MM.1S (cell line): ENCODE results near the gene CEP104.

Experiments
- DNase-seq: peaks from one replicate; pipeline ENCODE4 v3.0.0-alpha.2; 2015
- H2AFZ ChIP-seq: fragments of 300-600 bp; sonication (generic); 2 replicates; pipeline ENCODE4 v1.6.0; 2016; ENCODE audit warnings: antibody characterized with exemption, low read length
- H3F3A ChIP-seq: fragments of 300-600 bp; sonication (generic); 2 replicates; pipeline ENCODE4 v1.6.1; 2016; ENCODE audit warnings: mild to moderate bottlenecking, antibody characterized with exemption, low read length, moderate library complexity, mixed read lengths; ENCODE audit not compliant: insufficient read depth
- H3K27ac ChIP-seq: fragments of 300-600 bp; sonication (generic); 2 replicates; pipeline ENCODE4 v1.5.1; 2016; ENCODE audit warnings: mild to moderate bottlenecking, low read length
- H3K27me3 ChIP-seq: fragments of 300-600 bp; sonication (generic); replicated peaks from 2 replicates; pipeline ENCODE4 v1.6.0; 2016; ENCODE audit warnings: low read length; ENCODE audit not compliant: insufficient read depth
- H3K36me3 ChIP-seq: fragments of 300-600 bp; sonication (generic); replicated peaks from 2 replicates; pipeline ENCODE4 v1.6.1; 2016; ENCODE audit warnings: mild to moderate bottlenecking, low read length, mixed read lengths; ENCODE audit not compliant: insufficient read depth
- H3K4me1 ChIP-seq: fragments of 300-600 bp; sonication (generic); 2 replicates; pipeline ENCODE4 v1.6.1; 2016; ENCODE audit warnings: low read length, mixed read lengths
- H3K4me2 ChIP-seq: fragments of 300-600 bp; sonication (generic); 2 replicates; pipeline ENCODE4 v1.6.0; 2016; ENCODE audit warnings: low read depth, low read length
- H3K4me3 ChIP-seq: fragments of 300-600 bp; sonication (generic); 2 replicates; pipeline ENCODE4 v1.5.1; 2016; ENCODE audit warnings: low read length, mixed read lengths
- H3K79me2 ChIP-seq: fragments of 300-600 bp; sonication (generic); 2 replicates; pipeline ENCODE4 v1.6.1; 2016; ENCODE audit warnings: mixed run types, low read length, mixed read lengths
- H3K9ac ChIP-seq: fragments of 300-600 bp; sonication (generic); 2 replicates; pipeline ENCODE4 v1.6.1; 2016; ENCODE audit warnings: low read length, mixed read lengths
- H3K9me2 ChIP-seq: fragments of 300-600 bp; sonication (generic); replicated peaks from 2 replicates; pipeline ENCODE4 v1.6.1; 2016; ENCODE audit warnings: mild to moderate bottlenecking, low read length, mixed read lengths; ENCODE audit not compliant: insufficient read depth
- H3K9me3 ChIP-seq: fragments of 300-600 bp; sonication (generic); replicated peaks from 2 replicates; pipeline ENCODE4 v1.6.1; 2016; ENCODE audit warnings: mild to moderate bottlenecking, low read length, mixed read lengths; ENCODE audit not compliant: insufficient read depth
- H4K20me1 ChIP-seq: fragments of 300-600 bp; sonication (generic); 2 replicates; pipeline ENCODE4 v1.6.1; 2016; ENCODE audit warnings: mild to moderate bottlenecking, low read length, moderate library complexity, mixed read lengths; ENCODE audit not compliant: insufficient read depth
- EZH2 ChIP-seq: fragments of 300-600 bp; sonication (generic); optimal IDR thresholded peaks from 2 replicates; pipeline ENCODE3; 2017; ENCODE audit warnings: low read depth, mild to moderate bottlenecking, antibody characterized with exemption, low read length, mixed read lengths
- EZH2phosphoT487 ChIP-seq: fragments of 300-600 bp; sonication (generic); IDR thresholded peaks from 2 replicates; pipeline ENCODE4 v1.6.1; 2018; ENCODE audit warnings: antibody characterized with exemption, low read length
- TF ChIP-seq, protein P1 (sequence below): fragments of 300-600 bp; sonication (generic); IDR thresholded peaks from 2 replicates; pipeline ENCODE4 v1.5.1; 2016; ENCODE audit warnings: antibody characterized with exemption, low read length, mixed read lengths

Gene CEP104

DNA sequence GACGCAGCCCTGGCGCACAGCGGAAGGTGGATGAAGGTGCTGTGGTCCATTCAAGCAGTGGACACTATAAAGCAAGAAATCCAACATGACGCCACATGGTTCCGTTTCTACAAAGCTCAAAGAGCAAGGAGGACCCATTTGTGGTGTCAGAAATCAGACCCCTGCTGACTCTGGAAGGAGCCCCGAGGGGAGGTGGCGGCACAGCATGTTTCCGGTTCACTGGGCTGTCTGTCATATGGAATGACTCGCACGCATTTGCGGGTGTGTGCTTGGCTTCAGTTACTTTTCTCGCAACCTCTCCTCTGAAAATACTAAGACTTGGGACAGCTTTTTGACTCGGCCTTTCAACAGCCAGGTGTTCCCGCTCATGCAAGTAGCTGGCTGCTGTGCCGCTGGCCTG lies 31.7 kb downstream of the CEP104 start:
- Histone ChIP-seq H3K4me1 (no peaks in the 10 kb centered on the region), H3K36me3 (0 out of 2 replicates have a peak, but pooled peaks cover 4% of the 10 kb centered on the region), H2AFZ (no peak overlapping the region), H3K27me3 (no peaks in the 10 kb centered on the region), H3F3A (no peaks in the 10 kb centered on the region), H3K4me3 (no peak overlapping the region), H4K20me1 (no peaks in the 10 kb centered on the region), H3K9me2 (no peaks in the 10 kb centered on the region), H3K9me3 (no peaks in the 10 kb centered on the region), H3K4me2 (no peak overlapping the region), H3K79me2 (no peaks in the 10 kb centered on the region), H3K27ac (no peak overlapping the region), H3K9ac (no peak overlapping the region)
- DNase-seq, result no peak
- TF ChIP-seq EZH2phosphoT487 (no peak), EZH2 (no peak)
- TF ChIP-seq, protein P1, sequence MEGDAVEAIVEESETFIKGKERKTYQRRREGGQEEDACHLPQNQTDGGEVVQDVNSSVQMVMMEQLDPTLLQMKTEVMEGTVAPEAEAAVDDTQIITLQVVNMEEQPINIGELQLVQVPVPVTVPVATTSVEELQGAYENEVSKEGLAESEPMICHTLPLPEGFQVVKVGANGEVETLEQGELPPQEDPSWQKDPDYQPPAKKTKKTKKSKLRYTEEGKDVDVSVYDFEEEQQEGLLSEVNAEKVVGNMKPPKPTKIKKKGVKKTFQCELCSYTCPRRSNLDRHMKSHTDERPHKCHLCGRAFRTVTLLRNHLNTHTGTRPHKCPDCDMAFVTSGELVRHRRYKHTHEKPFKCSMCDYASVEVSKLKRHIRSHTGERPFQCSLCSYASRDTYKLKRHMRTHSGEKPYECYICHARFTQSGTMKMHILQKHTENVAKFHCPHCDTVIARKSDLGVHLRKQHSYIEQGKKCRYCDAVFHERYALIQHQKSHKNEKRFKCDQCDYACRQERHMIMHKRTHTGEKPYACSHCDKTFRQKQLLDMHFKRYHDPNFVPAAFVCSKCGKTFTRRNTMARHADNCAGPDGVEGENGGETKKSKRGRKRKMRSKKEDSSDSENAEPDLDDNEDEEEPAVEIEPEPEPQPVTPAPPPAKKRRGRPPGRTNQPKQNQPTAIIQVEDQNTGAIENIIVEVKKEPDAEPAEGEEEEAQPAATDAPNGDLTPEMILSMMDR, result no peak

DNA sequence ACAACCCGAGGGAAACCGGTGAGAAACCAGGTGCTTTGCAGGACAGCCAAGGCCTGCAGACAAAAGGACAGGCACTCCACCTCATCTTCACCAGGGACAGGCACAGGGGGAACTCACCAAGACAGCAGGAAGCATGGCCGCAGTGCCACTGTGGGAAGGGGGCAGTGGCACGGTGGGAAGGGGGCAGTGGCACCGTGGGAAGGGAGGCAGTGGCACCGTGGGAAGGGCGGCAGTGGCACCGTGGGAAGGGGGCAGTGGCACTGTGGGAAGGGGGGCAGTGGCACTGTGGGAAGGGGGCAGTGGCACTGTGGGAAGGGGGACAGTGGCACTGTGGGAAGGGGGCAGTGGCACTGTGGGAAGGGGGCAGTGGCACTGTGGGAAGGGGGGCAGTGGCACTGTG lies 32.4 kb downstream of the CEP104 start:
- H3K4me1 ChIP-seq, result no peaks in the 10 kb centered on the region
- no peak overlapping the region for H3K9ac ChIP-seq
- no peaks in the 10 kb centered on the region for H3K9me3 ChIP-seq
- H3K27ac ChIP-seq, result no peak overlapping the region
- 0 out of 2 replicates have a peak, but pooled peaks cover under 1% of the 10 kb centered on the region for H3K36me3 ChIP-seq
- no peak overlapping the region for H3K4me2 ChIP-seq
- H3F3A ChIP-seq, result no peaks in the 10 kb centered on the region
- no peak for DNase-seq
- no peaks in the 10 kb centered on the region for H3K79me2 ChIP-seq
- no peak overlapping the region for H2AFZ ChIP-seq
- no peak overlapping the region for H3K4me3 ChIP-seq
- TF ChIP-seq EZH2 (no peak), EZH2phosphoT487 (no peak)
- TF ChIP-seq, protein P1, result no peak
- H3K27me3 ChIP-seq, result no peaks in the 10 kb centered on the region
- no peaks in the 10 kb centered on the region for H4K20me1 ChIP-seq
- H3K9me2 ChIP-seq, result no peaks in the 10 kb centered on the region

- Histone ChIP-seq H3K79me2 (no peaks in the 10 kb centered on the region), H3K27ac (no peak overlapping the region), H3K4me2 (no peak overlapping the region), H3K27me3 (no peaks in the 10 kb centered on the region), H3K36me3 (no peaks in the 10 kb centered on the region), H3K9ac (no peak overlapping the region), H3K4me3 (no peak overlapping the region), H2AFZ (no peak overlapping the region), H3F3A (no peaks in the 10 kb centered on the region), H3K9me2 (no peaks in the 10 kb centered on the region), H4K20me1 (no peaks in the 10 kb centered on the region), H3K4me1 (no peaks in the 10 kb centered on the region), H3K9me3 (no peaks in the 10 kb centered on the region)
- TF ChIP-seq, protein P1, result no peak
- no peak for TF ChIP-seq EZH2
- TF ChIP-seq EZH2phosphoT487, result no peak
- DNase-seq, result no peak
These were observed 34.6 kb downstream of the CEP104 start for GRCh38 chr1:3822421-3822820.
